ENCODE measurements around the gene BICDL2. TPM values are rescaled to one million over a fixed set of nuclear protein-coding genes. Genes with fewer than 3 reads are reported as not detected.

BICDL2 gene
- total and polyA plus RNA-seq, 9 of the 15 experiments (the other 6 are each of a cell fraction or from before 2014, with no cell fraction given): 0.09 to 0.28 (median 0.09) TPM; not detected in 6

DNA sequence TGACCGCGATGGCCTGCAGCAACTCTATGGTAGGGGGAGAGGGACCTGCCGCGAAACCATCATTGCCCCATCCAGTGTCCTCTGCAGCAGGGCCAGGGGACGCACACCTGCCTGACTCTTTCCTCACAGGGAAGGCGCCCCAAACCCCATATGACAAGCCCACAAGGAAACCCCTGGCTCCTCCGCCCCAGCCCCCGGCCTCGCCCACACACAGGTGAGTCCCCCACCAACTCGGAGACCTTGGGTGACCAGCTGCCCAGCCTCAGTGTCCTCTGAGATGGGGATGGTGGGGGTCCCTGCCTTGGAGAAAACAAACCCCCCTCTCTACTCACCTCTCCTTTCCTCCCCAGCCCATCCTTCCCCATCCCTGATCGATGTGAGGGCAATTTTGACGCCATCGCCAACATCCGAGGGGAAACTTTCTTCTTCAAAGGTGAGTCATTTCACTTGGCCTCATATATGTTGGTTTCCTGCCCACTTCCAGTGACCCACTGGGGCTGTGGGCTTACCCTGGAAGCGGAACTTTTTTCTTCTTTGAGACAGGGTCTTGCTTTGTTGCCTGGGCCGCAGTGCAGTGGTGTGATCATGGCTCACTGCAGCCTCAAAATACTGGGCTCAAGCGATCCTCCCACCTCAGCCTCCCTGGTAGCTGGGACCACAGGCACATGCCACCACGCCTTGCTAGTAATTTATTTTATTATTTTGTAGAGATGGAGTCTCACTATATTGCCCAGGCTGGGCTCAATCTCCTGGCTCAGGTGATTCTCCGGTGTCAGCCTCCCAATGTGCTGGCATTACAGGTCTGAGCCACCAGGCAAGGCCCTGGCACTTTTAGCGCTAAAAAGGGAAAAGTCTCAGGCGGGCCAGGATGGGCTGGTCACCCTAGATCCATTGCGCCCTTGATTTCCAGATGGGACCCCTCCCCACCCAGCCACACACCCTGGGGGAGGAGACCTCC is 20.7 kb upstream of the BICDL2 start:
- H3K9ac ChIP-seq (ENCODE audit: insufficient read depth in 1 of 2, low read depth in 2 of 2, low read length in 2 of 2): peak overlapping the region in 1 of 2 experiments; percentile 97; a peak in 2 of 4 replicates
- H3K27ac ChIP-seq (ENCODE audit: extremely low read depth, low read depth, low read length): no peak overlapping the region
- ChIA-PET POLR2A (interaction anchor here (0.9 to 1.6 kb wide), 3 partner anchors 9 to 72 kb away, joined by 3 to 6 read pairs (median 5); no protein-coding TSS in a partner anchor), CTCF (ENCODE audit: low intra/inter-chr PET ratio) (interaction anchor here (0.9 to 2.6 kb wide), 2 partner anchors 54 to 72 kb away, joined by 6 to 20 read pairs; no protein-coding TSS in a partner anchor)
- 0 out of 2 replicates have a peak overlapping the region, but pooled peaks have one; percentile 93 for H3K4me2 ChIP-seq (ENCODE audit: insufficient read depth, low read length)
- H2AFZ ChIP-seq (ENCODE audit: low read depth, low read length): no peak overlapping the region
- H3K27me3 ChIP-seq (ENCODE audit: control insufficient read depth in 2 of 2, insufficient read depth in 2 of 2, low read length in 2 of 2): no peaks in the 10 kb centered on the region
- intact Hi-C loops (cut with micrococcal nuclease): loop anchor here (5.0 to 10.0 kb wide), 2 partner anchors 45 to 117 kb away; no protein-coding TSS in a partner anchor
- peaks cover 8 to 38% of the 10 kb centered on the region in 2 experiments for H3K4me1 ChIP-seq (replicated peaks in 1 of 2; ENCODE audit: control insufficient read depth in 2 of 2, insufficient read depth in 2 of 2, low read length in 2 of 2)
- peak overlapping the region; percentile 93; the same call in 1 of the 2 replicates for H3K4me3 ChIP-seq
- ATAC-seq (no peak), DNase-seq (ENCODE audit: extremely low read depth in 1 of 4, low spot score in 3 of 4) (no peak), FAIRE-seq (no peak)
- no peaks in the 10 kb centered on the region for H3K9me3 ChIP-seq (replicated peaks; ENCODE audit: control insufficient read depth, insufficient read depth, low read depth, low read length)
- 84% methylated on average over 20 of the region's 22 CpGs for WGBS (ENCODE audit: insufficient coverage, low coverage, missing lambda C conversion rate)
- H4K20me1 ChIP-seq (replicated peaks; ENCODE audit: control insufficient read depth, insufficient read depth, low read length): 0 out of 2 replicates have a peak, but pooled peaks cover 3% of the 10 kb centered on the region
- TF ChIP-seq ZNF785 (CRISPR knock-in tag; IDR thresholded peaks at IDR 0.05) (no peak), ZNF583 (CRISPR knock-in tag; IDR thresholded peaks at IDR 0.05) (no peak), ZBTB7A (IDR thresholded peaks at IDR 0.05; ENCODE audit: borderline replicate concordance, control insufficient read depth, low read depth, low read length) (peak; percentile 10; the same call in 1 of the 2 replicates)
- in situ Hi-C loops (cut with MboI): no loop called here
- TSS peak; percentile 72 for BruUV-seq (replicated peaks)
- peaks cover 4% of the 10 kb centered on the region for H3K9me1 ChIP-seq (ENCODE audit: control insufficient read depth, insufficient read depth, low read length)
- H3K36me3 ChIP-seq (ENCODE audit: control insufficient read depth, insufficient read depth, low read length): no peaks in the 10 kb centered on the region
- peaks cover 2% of the 10 kb centered on the region; the same call in 2 of the 3 replicates for H3K79me2 ChIP-seq (ENCODE audit: control insufficient read depth, insufficient read depth, low read length)

All from K562 (cell line).